GM12875 (cell line): Measurements from ENCODE around the gene AP2M1.
"Not testable (repeated sequence)": the region's sequence is repeated elsewhere in the genome, so short reads cannot be mapped to it uniquely, and the experiment has no call there.

Experiments used
- H3K4me3 ChIP-seq: one replicate; pipeline ENCODE4 v1.5.1; 2011; ENCODE audit warnings: low read depth, low read length, control low read depth
- TF ChIP-seq, protein P1 (sequence below): IDR thresholded peaks from 2 replicates; pipeline ENCODE4 v1.5.1; 2011; ENCODE audit warnings: low read depth, mild to moderate bottlenecking, control low read depth, inconsistent platforms, low read length, moderate library complexity, borderline replicate concordance; ENCODE audit not compliant: insufficient read depth

AP2M1 gene

DNA sequence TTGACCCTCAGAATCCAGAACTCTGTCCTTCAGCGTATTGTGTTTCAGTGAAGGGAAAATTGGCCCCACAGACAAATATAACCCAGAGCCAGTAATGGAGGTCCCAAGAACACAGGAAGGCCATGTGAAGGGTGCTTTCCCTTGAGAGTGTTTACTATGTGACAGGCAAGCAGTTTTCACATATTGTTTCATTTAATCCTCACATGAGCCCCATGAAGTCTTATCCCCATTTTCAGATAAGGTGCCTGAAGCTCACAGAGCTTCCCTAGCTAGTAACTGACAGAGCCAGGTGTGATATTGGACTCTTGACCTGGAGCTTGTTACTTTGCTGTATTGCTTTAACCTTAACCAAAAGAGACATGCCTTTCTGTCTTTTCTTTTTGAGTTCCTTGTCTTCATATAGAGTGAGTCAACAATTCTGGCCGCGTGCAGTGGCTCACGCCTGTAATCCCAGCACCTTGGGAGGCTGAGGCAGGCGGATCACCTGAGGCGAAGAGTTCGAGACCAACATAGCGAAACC is 28.8 kb upstream of the AP2M1 start:
- TF ChIP-seq, protein P1, sequence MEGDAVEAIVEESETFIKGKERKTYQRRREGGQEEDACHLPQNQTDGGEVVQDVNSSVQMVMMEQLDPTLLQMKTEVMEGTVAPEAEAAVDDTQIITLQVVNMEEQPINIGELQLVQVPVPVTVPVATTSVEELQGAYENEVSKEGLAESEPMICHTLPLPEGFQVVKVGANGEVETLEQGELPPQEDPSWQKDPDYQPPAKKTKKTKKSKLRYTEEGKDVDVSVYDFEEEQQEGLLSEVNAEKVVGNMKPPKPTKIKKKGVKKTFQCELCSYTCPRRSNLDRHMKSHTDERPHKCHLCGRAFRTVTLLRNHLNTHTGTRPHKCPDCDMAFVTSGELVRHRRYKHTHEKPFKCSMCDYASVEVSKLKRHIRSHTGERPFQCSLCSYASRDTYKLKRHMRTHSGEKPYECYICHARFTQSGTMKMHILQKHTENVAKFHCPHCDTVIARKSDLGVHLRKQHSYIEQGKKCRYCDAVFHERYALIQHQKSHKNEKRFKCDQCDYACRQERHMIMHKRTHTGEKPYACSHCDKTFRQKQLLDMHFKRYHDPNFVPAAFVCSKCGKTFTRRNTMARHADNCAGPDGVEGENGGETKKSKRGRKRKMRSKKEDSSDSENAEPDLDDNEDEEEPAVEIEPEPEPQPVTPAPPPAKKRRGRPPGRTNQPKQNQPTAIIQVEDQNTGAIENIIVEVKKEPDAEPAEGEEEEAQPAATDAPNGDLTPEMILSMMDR = no peak
- H3K4me3 ChIP-seq = no peak overlapping the region

DNA sequence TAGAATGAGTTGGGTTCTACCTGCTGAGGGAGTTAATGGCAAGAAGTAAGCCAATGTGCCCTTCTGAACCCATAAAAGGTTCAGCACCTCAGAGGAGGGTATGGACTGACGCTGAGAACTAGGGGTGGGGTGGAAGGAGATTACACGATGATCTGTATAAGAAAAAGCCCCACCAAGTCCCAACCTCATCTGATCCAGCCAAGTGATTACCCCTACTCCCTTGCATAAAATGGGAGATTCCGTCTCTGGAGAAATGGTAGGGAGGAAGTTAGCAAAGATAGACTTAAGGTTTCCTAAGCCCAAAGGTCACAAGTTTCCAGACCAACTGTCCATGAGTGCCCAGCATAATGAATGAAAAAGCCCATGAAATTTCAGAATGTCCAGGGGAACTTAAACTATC is 26.6 kb upstream of the AP2M1 start:
- no peak overlapping the region for H3K4me3 ChIP-seq
- TF ChIP-seq, protein P1 = no peak

DNA sequence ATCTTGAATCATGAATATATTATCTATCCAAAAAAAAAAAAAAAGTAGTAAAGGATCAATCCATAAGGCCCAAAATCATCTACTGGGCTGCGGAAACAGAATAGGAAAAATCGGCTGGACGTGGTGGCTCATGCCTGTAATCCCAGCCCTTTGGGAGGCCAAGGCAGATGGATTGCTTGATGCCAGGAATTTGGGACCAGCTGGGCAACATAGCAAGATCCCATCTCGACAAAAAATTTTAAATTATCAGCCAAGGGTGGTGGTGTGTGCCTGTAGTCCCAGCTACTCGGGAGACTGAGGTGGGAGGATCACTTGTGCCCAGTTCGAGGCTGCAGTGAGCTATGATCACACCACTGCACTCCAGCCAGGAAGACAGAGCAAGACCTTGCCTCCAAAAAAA is 25.5 kb upstream of the AP2M1 start:
- TF ChIP-seq, protein P1 = no peak
- H3K4me3 ChIP-seq = no peak overlapping the region

DNA sequence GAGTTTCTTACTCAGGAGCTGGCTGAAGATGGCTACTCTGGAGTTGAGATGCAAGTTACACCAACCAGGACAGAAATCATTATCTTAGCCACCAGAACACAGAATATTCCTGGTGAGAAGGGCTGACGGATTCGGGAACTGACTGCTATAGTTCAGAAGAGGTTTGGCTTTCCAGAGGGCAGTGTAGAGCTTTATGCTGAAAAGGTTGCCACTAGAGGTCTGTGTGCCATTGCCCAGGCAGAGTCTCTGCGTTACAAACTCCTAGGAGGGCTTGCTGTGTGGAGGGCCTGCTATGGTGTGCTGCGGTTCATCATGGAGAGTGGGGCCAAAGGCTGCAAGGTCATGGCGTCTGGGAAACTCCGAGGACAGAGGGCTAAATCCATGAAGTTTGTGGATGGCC is 24.9 kb upstream of the AP2M1 start:
- not testable (repeated sequence) for H3K4me3 ChIP-seq

DNA sequence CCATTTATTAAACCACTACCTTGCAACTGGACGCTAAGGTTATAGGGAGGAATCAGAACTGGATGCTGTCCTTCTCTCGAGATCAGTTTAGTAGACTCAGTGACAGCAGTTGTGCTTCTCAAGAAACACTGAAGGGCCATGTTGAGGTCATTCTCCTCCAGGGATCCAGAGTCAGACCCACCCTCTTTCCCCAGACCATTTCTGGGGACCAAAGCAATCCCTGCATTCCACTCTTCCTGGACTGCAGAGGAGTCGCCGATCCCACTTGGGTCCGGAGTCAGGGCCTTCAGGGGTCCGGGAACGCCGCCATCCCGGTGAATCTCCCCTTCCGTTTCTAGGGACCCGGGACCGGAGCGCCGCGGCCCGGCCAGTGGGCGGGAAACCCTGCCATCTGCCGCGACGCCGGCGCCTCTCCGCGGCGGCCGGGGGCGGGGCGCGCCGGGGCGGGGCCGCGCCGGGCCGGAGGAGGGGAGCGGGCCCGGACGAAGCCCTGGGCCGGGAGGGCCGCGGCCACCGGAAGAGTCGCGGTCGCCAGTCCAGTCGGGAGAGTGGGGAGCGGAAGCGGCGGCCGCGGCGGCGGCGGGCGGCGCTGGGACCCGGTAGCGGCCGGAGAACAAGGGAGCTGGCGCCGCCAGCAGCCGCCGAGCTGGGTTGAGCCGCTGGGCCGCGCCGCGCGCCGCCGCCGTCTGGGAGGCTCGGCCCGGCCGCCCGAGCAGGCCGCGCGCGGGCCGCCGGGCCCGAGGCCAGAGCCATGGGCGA is 19.6 kb upstream of the AP2M1 start, which contains the start of gene DVL3:
Gene DVL3 (plus strand): TSS at position 493 of the 759 bp plus-strand sequence. CDS start 259 bp downstream, at position 752.
- TF ChIP-seq, protein P1 = no peak
- peak within 1 kb of the TSS; percentile 87 for H3K4me3 ChIP-seq

DNA sequence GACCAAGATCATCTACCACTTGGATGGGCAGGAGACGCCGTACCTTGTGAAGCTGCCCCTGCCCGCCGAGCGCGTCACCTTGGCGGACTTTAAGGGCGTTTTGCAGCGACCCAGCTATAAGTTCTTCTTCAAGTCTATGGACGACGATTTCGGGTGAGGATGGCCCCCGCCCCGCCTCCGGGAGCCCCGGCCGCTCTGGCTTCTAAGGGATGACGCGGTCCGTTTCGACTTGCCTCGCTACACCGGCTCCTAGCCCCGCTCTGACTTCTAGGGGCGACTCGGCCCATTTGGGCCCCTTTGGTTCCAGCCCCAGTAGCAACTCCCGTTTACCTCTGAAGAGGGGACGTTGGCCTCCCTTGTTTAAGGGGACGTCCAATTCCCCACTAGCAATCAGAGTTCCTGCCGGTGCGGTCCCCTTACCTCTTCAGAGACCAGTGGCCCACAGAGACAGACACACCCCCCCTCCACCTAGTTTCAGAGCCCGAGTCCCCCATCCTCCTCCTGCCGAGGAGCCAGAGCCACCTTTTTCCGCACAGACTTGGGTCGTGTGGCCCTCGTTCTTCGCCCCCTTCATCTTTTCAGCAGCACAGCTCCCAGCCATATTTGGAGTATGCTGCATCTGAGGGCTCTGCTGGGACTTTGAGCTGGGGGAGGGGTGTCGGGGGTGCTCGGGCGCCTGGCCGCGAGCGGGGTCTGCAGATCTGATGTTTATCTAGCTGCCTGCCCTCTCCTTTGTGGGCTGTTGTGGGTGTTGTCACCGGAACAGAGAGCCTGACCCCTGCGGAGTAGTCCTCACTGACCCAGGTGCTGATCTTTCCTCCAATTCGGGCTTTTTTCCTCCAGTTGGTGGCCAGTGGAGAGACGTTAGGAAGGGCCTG is 18.8 kb upstream of the AP2M1 start:
- TF ChIP-seq, protein P1 = no peak
- H3K4me3 ChIP-seq = peak overlapping the region; percentile 87

DNA sequence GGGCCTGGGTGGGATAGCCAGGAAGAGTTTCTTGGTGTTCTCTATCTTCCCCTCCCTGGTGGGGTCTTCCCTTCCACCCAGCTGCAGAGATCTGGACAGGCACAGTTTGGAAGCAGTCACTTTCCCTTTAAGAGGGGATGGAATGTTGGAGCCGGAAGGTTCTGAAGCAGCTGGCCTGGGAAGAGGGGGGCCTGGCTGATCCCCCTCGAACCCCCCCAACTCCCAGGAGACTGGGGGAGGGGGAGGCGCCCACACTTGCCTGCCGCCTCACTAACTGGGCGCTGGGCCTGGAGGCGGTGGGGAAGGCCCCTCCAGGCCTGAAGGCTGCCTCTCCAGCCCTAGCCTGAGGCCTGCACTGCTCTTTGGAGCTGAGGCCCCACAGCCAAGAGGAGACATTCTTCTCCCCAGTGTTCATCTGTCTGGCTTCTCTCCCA is 18.1 kb upstream of the AP2M1 start:
- TF ChIP-seq, protein P1 = no peak

More for the DNA sequence above, 18.1 kb upstream of the AP2M1 start:
- H3K4me3 ChIP-seq = peak overlapping the region; percentile 87
